Measurements from ENCODE around the gene IRX5. TPM values are rescaled to one million over a fixed set of nuclear protein-coding genes. Genes with fewer than 3 reads are reported as not detected.

IRX5 gene
- total and polyA plus RNA-seq, 2 of the 8 experiments (the other 6 are each of a cell fraction or from before 2014, with no cell fraction given): 0.48 to 0.56 TPM

GRCh38 chr16:54892981-54893380, 37.7 kb upstream of the IRX5 start:
- H3K9ac ChIP-seq (replicated peaks in 1 of 4; ENCODE audit: extremely low read depth in 1 of 4, low read depth in 3 of 4, low read length in 3 of 4): no peak overlapping the region
- POLR2A ChIA-PET (ENCODE audit: partially characterized antibody): no interaction called here
- TF ChIP-seq CBX5 (IDR thresholded peaks at IDR 0.05; ENCODE audit: low read depth, low read length): no peak
- no peak for TF ChIP-seq ATF2 (IDR thresholded peaks at IDR 0.05; ENCODE audit: low read length)
- TF ChIP-seq BCL11A (IDR thresholded peaks at IDR 0.05; ENCODE audit: low read depth in 2 of 2, low read length in 2 of 2): no peak
- TF ChIP-seq RBBP5 (IDR thresholded peaks at IDR 0.05; ENCODE audit: borderline replicate concordance, low read depth, low read length): no peak

More at GRCh38 chr16:54892981-54893380, 37.7 kb upstream of the IRX5 start:
- Histone ChIP-seq H4K8ac (ENCODE audit: extremely low read depth, insufficient read depth, low read length) (no peak overlapping the region), H3K4ac (replicated peaks; ENCODE audit: insufficient read length, low read depth, low read length) (no peak overlapping the region), H3K14ac (ENCODE audit: insufficient read length) (no peak overlapping the region), H3K23me2 (ENCODE audit: low read depth, low read length) (no peaks in the 10 kb centered on the region), H3K4me1 (replicated peaks in 1 of 4; ENCODE audit: control insufficient read depth in 3 of 4, insufficient read depth in 4 of 4, low read length in 3 of 4) (no peaks in the 10 kb centered on the region), H3K27me3 (replicated peaks in 1 of 4; ENCODE audit: control insufficient read depth in 3 of 4, extremely low read depth in 1 of 4, insufficient read depth in 3 of 4, low read length in 3 of 4) (no peaks in the 10 kb centered on the region), H4K5ac (ENCODE audit: insufficient read length, low read depth, low read length) (no peak overlapping the region), H3K9me3 (ENCODE audit: insufficient read depth in 2 of 2, low read depth in 1 of 2, low read length in 1 of 2) (no peaks in the 10 kb centered on the region), H3K79me1 (ENCODE audit: low read depth, low read length) (no peaks in the 10 kb centered on the region), H2BK12ac (ENCODE audit: low read depth, low read length) (no peak overlapping the region), H4K91ac (replicated peaks; ENCODE audit: insufficient read length, low read length) (no peak overlapping the region), H2BK5ac (ENCODE audit: low read depth, low read length) (no peak overlapping the region), H3K4me3 (ENCODE audit: extremely low read depth in 1 of 4, insufficient read depth in 2 of 4, low read depth in 3 of 4, low read length in 4 of 4) (no peak overlapping the region), H3K79me2 (ENCODE audit: control insufficient read depth in 1 of 2, insufficient read depth in 2 of 2, low read length in 2 of 2) (no peaks in the 10 kb centered on the region), H3K18ac (ENCODE audit: extremely low read depth, low read length) (no peak overlapping the region), H3K23ac (ENCODE audit: insufficient read length) (no peak overlapping the region), H2AK5ac (ENCODE audit: low read depth, low read length) (no peak overlapping the region), H3K27ac (ENCODE audit: low read depth, low read length) (no peak overlapping the region), H3K56ac (replicated peaks; ENCODE audit: insufficient read length, low read depth, low read length) (no peak overlapping the region), H3K4me2 (ENCODE audit: insufficient read depth in 1 of 2, low read depth in 2 of 2, low read length in 2 of 2) (no peak overlapping the region), H2BK20ac (ENCODE audit: low read length) (no peak overlapping the region), H3K36me3 (ENCODE audit: control insufficient read depth in 2 of 4, insufficient read depth in 4 of 4, low read length in 3 of 4) (no peaks in the 10 kb centered on the region), H2AFZ (ENCODE audit: low read length) (no peak overlapping the region), H2BK120ac (replicated peaks; ENCODE audit: low read depth, low read length) (no peak overlapping the region), H4K20me1 (replicated peaks in 1 of 2; ENCODE audit: control insufficient read depth in 1 of 2, insufficient read depth in 2 of 2, low read length in 2 of 2) (no peaks in the 10 kb centered on the region), H2BK15ac (ENCODE audit: low read length) (no peak overlapping the region)
- FAIRE-seq (no peak), DNase-seq (ENCODE audit: low read depth in 1 of 2, low spot score in 2 of 2) (no peak)
- 92% methylated on average over 6 of the region's 6 CpGs; no CpG with 5 or more reads in 1 of the 2 experiments for WGBS, 2 experiments (ENCODE audit: extremely low coverage in 1 of 2, insufficient coverage in 1 of 2, insufficient read length in 1 of 2, insufficient replicate concordance in 2 of 2, low coverage in 1 of 2, low lambda C conversion rate in 2 of 2, missing lambda C conversion rate in 1 of 2)
- CTCF ChIA-PET (ENCODE audit: partially characterized antibody): no interaction called here

All from H1 (cell line).